HG03095 (cell line): Measurements from ENCODE around the gene SPI1.

Experiments used
- ATAC-seq: cut with Tn5 transposase; IDR thresholded peaks from one replicate; pipeline ENCODE4 v1.9.1; 2021; ENCODE audit warnings: moderate library complexity; ENCODE audit not compliant: unreplicated experiment

Gene SPI1

GRCh38 chr11:47389577-47390421 is 11.5 kb upstream of the SPI1 start:
- ATAC-seq, result no peak

- no peak for ATAC-seq
These were observed 10.6 kb upstream of the SPI1 start for GRCh38 chr11:47388697-47389576.

DNA sequence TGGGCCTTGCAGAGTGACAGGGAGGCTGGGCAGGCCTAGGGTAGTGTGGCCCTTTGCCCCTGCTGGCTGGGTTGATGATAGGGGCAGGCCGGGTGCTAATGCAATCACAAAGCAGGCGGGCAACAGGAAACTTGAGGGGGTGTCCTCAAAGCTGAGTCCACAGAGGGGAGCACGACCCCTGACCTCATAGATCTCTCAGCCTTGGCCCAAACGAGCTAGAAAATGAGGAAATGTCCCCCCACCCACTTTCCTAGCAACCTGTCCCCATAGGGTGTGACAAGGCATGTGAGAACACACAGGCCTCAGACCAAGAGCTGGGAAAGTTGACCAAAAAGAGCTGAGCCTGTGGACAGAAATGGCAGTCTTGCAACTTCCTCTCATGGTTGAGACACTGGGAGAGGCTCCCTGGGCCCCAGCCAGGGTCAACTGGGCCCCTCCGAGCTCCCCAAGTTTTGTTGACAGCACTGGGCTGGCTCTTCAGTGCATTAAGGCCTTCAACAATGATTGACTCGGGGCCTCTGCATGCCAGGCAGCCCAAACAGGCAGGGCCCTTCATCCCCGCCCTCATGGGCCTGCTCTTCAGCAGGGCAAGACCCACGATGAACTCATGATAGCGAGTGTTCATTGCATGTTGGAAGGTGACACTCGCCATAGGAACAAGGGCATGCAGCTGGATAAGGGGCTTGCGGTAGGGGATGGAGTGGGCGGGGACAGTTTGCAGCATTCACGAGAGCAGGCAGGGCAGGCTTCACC is 9.8 kb upstream of the SPI1 start:
- no peak for ATAC-seq

DNA sequence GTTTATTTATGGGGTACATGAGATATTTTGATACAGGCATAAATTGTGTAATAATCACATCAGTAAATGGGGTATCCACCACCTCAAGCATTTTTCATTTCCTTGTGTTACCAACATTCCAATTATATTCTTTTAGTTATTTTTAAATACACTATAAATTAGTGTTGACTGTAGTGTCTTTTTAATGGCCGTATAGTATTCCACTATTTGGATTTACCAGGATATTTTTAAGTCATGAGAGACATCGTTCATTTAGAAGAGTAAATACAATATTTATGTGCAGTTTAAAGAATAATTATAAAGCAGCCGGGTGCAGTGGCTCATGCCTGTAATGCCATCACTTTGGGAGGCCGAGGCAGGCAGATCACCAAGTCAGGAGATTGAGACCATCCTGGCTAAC is 6.2 kb upstream of the SPI1 start:
- ATAC-seq, result no peak

- ATAC-seq, result no peak
These were observed 4.7 kb upstream of the SPI1 start for GRCh38 chr11:47383071-47383470.

- no peak for ATAC-seq
These were observed 1.7 kb upstream of the SPI1 start for GRCh38 chr11:47380078-47380477.

DNA sequence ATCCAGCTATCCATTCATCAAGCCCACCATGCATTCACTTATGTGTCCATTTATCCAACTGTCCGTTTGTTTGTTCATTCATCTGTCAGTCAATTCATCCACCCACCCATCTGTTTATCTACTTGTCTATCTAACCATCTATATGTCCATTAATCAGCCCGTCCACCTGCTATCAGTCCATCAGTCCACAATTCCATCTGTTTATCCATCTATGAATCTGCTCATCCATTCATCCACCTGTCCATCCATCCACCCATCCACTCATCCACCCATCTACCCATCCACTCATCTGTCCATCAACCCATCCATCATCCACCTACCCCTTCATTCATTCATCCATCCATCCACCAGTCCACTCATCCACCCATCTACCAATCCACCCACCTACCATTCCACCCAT is 970 bp upstream of the SPI1 start:
- no peak for ATAC-seq

DNA sequence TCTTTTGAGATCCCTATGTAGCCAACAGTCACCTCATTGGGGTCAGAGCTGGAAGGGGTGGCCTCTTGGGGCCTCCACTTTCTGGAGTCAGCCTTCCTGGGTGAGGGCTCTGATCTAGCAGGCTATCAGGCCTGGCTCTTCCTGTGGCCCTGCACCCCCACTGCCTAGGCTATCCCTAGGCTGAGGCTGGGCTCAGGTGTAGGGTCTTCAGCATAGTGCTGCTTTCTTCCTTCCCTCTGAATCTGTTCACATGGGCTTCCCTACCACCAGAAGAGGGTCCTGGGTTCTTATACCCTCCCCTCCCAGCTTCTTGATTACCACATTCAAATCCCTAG is 456 bp upstream of the SPI1 start:
- ATAC-seq, result peak; percentile 8

DNA sequence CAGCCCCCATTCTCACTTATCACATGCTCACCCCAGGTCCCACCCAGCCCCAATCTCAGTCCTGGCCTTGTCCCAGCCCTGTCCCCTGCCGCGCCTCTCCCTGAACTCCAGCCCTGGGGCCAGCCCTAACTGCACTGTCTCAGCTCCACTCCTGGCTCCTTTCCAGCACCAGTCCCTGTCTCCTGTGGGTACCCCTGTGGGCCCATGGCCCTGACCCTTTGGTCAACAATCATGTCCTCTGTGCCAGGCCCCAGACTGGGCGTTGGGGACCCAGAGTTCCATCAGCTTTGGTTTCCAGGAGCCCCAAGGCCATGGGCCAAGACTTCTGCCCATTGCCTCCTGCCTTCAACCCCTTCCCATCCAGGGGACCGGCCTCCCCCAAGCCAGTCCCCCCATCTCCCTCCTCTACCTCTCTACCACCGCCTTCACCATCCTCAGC is 757 bp downstream of the SPI1 start:
- ATAC-seq, result no peak

GRCh38 chr11:47376525-47377371 is 1.6 kb downstream of the SPI1 start:
- no peak for ATAC-seq

DNA sequence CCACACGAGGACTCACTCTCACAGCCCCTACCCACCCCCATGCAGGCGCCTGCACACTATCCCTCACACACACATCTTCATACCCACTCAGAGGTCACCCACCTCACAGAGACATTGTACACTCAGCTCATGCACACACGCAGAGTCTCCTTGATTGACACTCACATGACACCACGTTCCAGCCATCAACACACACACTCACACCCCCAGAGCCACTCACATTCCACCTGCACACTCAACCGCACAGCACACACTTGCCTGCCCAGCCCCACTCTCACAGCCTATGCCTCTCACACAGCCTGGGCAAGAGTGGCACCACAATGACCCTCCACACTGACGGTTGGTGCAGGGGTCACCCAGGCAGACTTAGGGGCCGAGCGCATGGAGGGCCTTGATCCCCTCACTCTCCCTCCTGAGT is 2.2 kb downstream of the SPI1 start:
- no peak for ATAC-seq

- no peak for ATAC-seq
These were observed 2.7 kb downstream of the SPI1 start for GRCh38 chr11:47375546-47376085.

- ATAC-seq, result no peak
These were observed 3.3 kb downstream of the SPI1 start for GRCh38 chr11:47375020-47375419.

DNA sequence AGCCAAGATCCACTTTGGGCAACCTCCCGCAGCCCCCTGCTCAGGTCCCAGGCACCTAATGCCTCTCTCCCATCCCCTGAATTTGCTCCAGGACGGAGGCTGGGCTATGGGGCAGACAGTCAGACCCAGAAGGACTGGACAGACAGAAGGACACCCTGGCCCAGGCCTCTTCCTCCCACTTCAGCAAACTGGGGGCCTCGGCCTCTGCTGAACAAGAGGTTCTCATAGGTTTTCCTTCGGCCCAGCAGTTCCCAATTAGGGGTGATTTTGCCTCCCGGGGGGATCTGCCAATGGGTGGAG is 3.7 kb downstream of the SPI1 start:
- ATAC-seq, result no peak

DNA sequence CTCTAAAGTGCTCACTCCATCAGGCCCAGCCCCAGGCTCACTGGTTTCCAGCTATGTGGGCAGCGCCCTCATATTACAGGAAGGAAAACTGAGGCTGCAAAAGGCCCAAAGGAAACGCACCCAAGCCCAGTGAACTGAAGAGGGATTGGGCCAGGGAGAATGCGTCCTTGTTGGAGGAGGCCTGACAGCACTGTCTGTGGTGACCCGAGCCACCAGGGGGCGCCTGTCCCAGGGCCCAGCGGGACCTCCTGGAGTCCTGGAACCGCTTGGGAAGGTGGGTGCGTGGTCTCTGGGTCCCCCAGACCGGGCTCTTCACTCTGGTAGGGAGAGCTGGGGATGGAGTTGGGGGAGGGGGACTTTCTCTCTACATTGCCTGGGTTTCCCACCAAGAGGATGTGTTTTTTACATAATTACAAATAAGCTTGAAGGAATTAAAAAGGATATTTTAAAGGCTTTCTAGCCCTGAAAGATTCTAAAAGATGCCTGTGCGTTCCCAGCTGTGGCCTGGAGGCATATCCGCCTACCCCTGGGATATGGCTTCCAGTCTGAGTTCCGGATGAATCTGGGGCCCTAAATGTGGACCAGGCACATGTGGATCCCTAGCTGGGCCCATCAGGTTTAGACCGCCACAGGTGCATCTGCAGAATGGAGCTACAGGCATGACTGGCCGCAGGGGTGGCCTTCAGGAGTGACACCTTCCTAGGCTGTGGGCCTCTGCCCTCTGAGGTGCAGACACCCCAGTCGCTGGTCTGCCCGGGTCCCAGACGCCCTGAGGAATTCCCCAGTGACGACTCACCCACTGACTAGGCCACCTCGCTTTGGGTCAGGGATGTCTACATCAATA is 4.2 kb downstream of the SPI1 start:
- ATAC-seq, result no peak

- no peak for ATAC-seq
These were observed 5.9 kb downstream of the SPI1 start for GRCh38 chr11:47372422-47372821.

GRCh38 chr11:47369676-47370075 is 8.7 kb downstream of the SPI1 start:
- no peak for ATAC-seq

DNA sequence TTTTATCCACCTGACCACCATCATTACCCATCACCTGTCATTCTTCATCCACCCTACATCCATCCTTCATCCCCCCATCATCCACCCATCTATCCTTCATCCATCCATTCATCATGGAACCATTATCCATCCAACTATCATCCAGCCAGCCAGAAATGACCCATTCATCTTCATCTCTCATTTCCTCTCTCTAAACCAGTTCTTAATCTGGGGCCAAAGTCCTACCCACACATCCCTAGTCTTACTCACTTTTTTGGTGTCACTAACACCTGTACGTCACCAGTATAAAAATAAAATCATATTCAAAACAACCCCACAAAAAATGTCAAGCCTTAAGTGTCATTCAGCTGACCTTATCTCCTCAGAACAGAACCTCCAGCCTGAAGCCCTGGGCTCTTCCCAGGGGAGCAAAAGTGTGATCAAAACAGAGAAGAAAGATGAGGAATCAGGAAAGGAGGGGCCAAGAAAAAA is 12.3 kb downstream of the SPI1 start:
- ATAC-seq, result no peak

- ATAC-seq, result no peak
These were observed 16.9 kb downstream of the SPI1 start for GRCh38 chr11:47361419-47361818.
